SHP77 (cell line): ENCODE measurements around the gene OR5I1.
"Not testable (repeated sequence)": the region's sequence is repeated elsewhere in the genome, so short reads cannot be mapped to it uniquely, and the experiment has no call there.

ENCODE experiments used
- DNase-seq, 2 experiments: peaks; one replicate each; lab custom pipeline; 2025; lab: John Stamatoyannopoulos, UW

The OR5I1 gene

GRCh38 chr11:55936300-55936699 lies at the start of gene OR5I1:
Gene OR5I1 (minus strand): TSS chr11:55936400. CDS start chr11:55936400, 0 bp downstream.
- no peak for DNase-seq

GRCh38 chr11:55970935-55971334 lies 34.7 kb upstream of the OR5I1 start:
- no peak for DNase-seq

- DNase-seq: no peak
Observed at GRCh38 chr11:55969845-55970244, 33.6 kb upstream of the OR5I1 start, which contains the start of gene OR10AG1. Gene OR10AG1 (minus strand): TSS chr11:55969945. CDS start chr11:55969907, 38 bp downstream.

- DNase-seq: no peak
Observed at GRCh38 chr11:55967914-55968313, 31.7 kb upstream of the OR5I1 start.

GRCh38 chr11:55966391-55966790 lies 30.2 kb upstream of the OR5I1 start:
- DNase-seq: no peak

- DNase-seq: no peak
Observed at GRCh38 chr11:55956521-55956920, 20.3 kb upstream of the OR5I1 start.

GRCh38 chr11:55949330-55949729 lies 13.1 kb upstream of the OR5I1 start:
- no peak for DNase-seq

GRCh38 chr11:55942785-55943392 lies 6.7 kb upstream of the OR5I1 start:
- peak; percentile 9 to 35 for DNase-seq

GRCh38 chr11:55920537-55920936 lies 15.7 kb downstream of the OR5I1 start:
- no peak for DNase-seq

GRCh38 chr11:55914482-55914881 lies 21.7 kb downstream of the OR5I1 start, which contains the start of gene OR5W2:
Gene OR5W2 (minus strand): TSS chr11:55914582. CDS start chr11:55914582, 0 bp downstream.
- no peak for DNase-seq

GRCh38 chr11:55902308-55902707 lies 33.9 kb downstream of the OR5I1 start:
- DNase-seq: no peak

- no peak for DNase-seq
Observed at GRCh38 chr11:55895216-55895615, 41.0 kb downstream of the OR5I1 start.

GRCh38 chr11:55885481-55885880 lies 50.7 kb downstream of the OR5I1 start:
- not testable (repeated sequence) for DNase-seq
